Activated naive CD4-positive, alpha-beta T cell treated with anti-CD3 and anti-CD28 coated beads, Interleukin-2, amount 50 U/mL, for 16 hours (primary cell): ENCODE results near the gene SMARCB1.

Experiments
- DNase-seq: peaks from one replicate; pipeline ENCODE4 v3.0.0-alpha.2; 2020

The SMARCB1 gene

DNA sequence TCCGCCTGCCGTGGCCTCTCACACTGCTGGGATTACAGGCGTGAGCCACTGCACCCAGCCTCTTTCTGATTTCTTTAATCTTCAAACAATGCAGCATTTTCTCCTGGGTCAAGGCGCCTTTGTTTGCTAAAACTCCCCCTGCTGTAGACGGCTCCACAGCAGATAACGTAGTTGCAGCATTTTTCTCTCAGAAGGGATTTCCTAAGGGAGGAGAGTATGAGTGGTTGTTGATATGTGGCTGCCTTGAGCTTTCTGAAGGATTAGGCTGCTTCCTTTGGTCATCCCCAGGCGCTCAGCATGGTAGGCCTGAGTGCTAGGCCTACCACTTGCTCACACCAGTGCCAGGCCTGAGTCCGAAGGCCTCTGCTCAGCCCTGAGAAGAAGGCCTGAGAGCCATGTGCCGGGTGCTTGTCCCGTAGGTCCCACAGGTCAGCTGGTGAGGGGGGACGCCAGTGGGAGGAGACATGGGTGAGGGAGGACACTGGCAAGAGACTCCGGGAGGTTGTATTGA, 18.1 kb downstream of the SMARCB1 start:
- no peak for DNase-seq

DNA sequence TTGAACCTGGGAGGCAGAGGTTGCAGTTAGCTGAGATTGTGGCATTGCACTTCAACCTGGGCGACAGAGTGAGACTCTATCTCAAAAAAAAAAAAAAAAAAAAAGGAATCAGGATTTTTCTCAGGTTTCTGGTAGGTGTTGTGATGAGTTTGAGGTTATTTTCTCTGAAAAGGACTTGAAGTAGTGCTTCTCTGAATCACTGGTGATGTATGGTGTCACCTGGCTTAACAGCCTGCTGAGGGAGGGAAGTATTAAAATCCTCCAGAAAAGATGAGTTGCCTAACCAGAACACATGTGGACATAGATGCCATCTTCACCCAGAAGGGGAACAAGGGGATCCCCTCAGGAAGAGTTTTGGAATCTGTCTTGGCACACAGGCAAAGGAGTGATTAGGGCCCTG, 20.1 kb downstream of the SMARCB1 start:
- no peak for DNase-seq

DNA sequence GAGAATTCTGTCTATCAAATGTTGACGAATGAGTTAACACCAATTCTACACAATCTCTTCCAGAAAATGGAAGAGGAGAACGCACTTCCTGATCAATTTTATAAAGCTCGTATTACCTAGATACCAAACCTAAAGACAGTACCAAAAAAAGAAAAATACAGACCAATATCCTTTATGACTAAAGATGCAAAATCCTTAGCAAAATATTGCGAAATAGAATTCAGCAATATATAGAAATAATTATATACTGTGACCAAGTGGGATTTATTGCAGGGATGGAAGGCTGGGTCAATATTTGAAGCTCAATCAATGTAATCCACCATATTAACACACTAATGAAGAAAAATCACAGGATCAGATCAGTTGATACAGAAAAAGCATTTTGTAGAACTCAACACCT, 25.6 kb downstream of the SMARCB1 start:
- no peak for DNase-seq

DNA sequence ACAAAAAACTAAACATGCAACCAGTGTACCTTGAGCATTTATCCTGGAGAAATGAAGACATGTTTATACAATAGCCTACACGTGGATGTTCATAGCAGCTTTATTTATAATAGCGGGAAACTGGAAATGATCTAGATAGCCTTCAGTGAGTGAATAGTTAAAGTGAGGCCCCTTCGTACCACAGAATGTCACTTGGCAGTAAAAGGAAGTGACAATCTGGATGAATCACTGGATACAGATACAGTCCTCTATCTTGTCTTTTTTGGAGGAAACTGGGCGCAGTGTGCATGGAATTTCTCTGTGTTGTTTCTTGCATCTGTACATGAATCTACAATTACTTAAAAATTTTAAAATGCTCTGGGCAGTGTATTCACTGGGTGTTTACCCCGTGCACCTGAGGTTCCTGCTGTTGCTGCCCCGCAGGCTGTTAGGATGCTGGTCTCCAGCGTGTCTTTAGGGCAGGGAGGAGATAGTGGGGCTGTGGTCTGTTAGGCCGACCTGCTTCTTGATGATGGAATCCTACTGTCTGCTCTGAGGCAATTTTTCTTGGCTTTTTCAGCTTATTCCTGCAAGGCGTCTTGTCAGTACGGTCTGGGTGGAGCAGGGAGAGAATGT, 28.9 kb downstream of the SMARCB1 start:
- no peak for DNase-seq

DNA sequence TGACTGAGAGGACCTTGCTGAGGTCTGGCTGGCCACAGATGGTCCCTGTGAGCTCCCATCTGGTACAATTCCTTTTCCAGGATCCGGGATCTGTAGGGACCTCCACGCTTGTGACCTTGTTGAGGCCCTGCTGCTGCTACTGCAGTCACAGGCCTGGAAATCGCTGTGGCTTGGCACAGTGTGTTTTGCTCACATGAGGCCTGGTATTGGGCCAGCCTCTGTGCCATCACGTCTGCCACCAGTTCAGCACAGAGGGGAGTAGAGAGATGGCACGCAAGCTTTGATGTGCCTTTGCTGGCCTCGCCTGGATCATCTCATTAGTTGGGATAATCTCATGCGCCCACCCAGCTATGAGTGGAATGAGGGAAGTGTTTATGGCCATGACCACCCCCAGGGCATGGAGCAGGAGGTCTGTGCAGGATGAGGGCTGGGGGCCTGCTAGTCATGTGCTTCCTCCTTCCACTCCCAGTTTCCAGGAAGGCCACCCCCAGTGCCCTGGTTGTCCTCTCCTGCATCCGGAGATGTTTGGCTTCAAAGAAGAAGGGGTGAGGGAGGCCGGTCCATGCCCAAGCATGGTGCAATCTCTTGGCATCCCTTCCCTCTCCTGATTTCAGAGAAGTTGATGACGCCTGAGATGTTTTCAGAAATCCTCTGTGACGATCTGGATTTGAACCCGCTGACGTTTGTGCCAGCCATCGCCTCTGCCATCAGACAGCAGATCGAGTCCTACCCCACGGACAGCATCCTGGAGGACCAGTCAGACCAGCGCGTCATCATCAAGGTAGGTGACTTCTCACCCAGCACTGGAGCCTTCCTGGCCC, 29.6 kb downstream of the SMARCB1 start:
- no peak for DNase-seq

DNA sequence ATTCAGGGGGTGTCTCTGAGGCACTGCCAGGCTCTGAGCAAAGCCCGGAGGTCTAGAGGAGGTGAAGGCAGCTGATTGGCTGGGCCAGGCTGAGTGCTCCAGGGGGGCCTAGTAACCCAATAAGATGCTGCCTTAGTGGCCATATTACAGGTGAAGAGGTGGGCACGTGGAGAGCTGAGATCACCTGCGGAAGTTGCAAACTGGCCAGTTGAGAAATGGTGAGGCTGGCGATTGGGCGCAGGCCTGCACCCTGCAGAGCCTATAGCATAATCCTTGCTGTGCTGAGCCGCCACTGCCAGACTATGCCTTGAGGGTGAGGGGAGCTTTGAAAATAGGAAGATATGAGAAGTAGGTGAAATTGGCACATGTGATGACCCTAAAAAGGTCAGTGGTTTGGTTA, 30.4 kb downstream of the SMARCB1 start:
- DNase-seq, result no peak

DNA sequence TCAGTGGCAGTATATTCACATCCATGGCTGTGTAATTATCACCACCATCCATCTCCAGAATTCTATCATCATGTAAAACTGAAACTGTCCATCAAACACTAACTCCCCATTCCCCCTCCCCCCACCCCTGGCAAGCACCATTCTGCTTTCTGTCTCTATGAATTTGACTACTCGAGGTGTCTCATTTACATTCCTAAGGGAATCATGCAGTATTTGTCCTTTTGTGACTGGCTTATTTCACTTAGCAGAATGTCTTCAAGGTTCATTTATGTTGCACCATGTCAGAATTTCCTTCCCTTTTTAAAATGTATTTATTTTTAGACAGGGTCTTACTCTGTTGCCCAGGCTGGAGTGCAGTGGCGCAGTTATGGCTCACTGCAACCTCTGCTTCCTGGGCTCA, 31.8 kb downstream of the SMARCB1 start:
- DNase-seq, result no peak

DNA sequence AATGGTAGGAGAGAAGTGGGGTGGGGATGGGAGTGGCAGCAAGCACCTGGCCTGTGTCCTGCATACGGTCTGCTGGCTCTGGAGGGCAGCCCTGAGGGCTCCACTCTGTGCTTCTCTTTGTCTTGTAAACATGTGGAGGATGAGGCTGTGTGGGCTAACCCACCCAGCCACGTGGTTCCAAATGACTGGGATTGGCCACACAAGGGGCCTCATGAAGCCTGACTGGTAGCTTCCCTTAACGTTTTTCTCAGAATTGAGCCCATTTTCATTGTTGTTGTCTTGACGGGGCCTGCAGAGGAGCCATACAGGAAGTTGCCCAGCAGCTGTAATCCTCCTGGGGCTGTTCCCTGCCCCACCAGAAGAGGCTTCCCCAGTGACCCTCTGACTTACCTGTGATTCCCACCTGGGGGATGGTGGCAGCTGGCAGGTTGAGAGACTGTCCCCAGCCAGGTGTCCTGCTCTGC, 34.0 kb downstream of the SMARCB1 start:
- DNase-seq, result no peak

DNA sequence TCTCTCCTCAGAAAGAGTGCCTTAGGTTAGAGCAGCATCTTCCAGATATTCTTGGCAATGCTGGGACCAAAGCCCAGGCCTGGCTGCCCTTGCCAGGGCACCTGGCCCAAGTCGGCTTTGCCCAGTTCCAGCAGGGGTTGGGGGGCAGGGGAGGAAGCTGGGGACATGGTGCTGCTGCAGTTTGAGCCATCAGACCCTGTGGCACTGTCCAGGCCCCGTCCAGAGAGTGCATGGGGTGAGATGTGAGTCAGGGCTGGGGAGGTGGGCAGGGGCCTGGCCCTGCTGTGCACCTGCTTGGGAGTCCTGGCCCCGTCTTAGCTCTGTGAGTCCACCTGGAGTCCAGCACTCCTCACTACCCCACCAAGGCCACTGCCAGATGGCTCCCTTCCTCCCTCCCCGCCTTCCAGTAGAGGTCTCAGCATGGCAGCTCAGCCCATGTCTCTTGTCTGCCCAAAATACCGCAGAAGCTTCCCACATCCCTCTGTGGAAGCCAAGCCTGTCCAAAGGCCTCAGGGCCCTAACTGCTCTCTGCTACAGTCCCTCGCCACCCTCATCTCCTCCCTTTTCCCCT, 35.4 kb downstream of the SMARCB1 start:
- DNase-seq, result no peak

DNA sequence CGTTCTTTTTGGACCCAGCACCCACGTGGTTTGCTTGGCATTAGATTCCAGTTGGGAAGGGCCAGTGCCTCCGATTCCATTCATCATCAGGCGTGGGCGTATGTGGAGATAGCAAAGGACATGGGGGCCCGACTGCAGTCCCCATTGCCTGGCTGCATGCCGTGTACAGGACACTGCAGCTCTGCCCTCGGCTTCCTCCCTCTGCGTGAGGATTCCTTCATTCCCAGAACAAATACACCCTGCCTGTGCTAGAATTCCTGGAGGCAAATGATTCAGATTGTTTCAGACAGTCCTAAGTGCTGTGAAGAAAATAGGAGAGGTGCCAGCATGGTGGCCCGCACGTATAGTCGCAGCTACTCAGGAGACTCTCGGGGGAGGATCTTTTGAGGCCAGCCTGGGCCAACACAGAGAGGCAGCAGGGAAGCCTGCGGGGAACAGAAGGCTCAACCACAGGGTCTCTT, 36.6 kb downstream of the SMARCB1 start:
- no peak for DNase-seq

DNA sequence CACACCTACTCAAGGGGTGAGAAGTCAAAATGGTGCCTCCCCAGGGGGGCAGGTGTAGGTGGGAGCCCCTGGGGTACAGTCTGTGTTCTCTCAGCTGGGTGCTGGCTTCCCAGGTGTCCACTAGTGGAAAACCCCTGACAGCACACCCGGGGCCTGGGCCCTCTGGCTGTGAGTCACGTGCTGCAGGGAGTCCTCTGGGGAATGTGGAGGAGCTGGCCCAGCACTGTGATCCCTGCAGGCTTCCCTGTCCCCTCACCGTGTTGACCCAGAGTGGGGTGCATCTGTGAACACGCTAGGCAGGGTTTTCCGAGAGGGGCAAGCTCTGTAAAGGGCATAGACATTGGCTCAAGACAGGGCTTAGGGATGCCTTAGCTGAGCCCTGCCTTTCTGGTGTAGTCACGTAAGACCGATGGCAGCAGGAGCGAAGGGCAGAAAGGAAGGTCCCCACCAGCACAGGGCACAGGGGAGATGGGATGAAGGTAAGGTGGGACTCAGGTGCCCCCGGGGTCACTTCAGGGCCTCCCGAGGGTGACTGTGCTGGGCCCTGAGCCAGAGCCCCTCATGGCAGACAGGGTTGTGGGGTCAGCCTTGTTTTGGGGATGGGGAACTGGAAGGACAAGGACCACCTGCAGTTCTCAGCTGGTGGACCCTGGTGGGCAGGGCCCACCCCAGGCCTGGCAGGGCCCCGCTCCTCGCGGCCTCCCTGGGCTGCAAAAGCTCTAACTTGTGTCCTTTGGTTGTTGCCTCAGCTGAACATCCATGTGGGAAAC, 37.9 kb downstream of the SMARCB1 start:
- DNase-seq, result no peak

DNA sequence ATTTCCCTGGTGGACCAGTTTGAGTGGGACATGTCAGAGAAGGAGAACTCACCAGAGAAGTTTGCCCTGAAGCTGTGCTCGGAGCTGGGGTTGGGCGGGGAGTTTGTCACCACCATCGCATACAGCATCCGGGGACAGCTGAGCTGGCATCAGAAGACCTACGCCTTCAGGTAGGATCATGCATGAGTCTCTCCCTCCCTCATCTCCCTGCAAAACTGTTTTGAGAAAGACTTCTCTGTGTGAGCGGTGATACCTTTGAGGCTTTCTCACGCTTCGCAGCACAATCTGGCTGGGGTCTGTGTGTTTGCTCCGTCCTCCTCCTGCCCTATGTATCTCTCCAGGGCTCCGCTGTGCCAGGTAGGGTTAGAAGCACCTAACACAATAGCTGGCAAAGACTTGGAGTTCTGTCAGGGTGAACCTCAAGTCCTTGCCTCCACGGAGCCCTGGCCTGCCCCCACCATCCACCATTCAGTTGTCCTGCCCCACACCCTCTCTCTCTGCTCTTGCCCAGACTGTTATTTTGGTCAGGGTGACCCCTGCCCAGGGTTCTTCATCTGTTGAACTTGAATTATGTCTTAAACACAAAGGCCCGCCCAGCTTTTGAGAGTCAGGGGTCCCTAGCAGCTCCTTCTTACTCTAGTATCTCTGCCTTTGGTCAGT, 38.6 kb downstream of the SMARCB1 start:
- no peak for DNase-seq

DNA sequence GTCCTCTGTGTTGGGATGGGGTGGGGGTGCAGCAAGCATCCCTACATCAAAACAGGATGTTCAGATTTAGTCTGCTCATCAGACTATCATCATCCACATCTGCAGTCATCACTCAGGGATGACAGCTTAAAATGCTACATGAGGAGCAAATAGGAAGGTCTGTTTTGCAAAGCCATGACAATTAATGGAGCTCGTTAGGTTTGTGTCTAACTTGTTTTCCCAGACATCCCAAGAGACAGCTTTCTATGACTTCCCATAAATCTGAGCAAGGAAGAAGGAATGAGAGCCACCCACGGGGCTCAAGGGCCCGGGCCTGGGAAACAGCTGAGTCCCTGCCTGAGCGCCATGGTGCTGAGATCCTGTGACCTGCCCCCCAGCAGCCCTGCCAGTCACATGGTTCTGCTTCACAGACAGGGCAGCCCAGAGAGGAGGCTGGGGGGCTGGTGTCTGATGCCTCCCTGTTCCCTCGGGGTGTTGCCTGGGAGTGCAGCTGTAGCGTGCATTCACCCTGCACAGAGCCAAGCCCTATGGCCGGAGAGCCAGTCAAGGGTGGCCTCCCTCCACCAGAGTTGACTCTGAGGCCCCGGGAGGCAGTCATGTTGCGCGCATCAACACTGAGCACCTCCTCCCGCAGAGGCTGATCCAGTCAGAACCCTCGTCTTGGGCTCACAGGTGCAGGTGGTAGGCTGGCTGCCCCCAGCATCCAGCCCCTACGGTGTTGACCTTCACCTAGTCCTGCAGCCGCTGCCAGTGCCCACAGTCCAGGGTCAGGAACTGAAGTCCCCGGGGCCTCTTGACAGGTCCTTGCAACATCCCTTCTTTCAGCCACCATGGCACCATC, 40.0 kb downstream of the SMARCB1 start:
- DNase-seq, result no peak

DNA sequence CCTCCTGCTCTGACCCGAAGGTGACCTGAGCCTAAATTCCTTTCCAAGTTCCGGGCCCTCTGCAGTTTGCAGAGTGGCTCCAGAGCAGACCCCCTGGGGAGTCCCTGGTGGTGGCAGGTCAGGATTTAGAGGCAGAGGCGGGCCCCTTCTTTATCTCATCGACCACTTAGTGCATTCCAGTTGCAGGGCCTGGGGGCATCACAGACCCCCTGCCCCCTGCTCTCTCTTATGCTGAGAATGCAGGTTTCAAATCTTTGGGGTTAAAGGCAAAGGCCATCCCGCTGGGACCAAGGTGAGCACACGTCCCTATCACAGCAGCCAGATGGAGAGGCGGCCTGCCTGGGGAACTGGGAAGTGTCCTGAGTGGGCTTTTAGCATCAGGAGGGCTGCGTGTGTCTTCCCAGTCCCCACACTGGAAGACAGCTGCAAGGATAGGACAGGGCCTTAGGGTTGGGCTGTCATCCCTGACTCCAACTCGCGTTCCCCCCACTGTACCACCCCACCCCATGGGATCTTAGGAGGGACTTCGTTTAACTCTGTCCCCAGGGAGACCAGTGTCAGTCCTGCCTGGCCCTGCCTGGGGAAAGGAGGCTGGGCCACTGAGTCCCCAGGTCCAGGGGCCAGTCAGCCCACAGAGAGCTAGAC, 40.7 kb downstream of the SMARCB1 start:
- no peak for DNase-seq

DNA sequence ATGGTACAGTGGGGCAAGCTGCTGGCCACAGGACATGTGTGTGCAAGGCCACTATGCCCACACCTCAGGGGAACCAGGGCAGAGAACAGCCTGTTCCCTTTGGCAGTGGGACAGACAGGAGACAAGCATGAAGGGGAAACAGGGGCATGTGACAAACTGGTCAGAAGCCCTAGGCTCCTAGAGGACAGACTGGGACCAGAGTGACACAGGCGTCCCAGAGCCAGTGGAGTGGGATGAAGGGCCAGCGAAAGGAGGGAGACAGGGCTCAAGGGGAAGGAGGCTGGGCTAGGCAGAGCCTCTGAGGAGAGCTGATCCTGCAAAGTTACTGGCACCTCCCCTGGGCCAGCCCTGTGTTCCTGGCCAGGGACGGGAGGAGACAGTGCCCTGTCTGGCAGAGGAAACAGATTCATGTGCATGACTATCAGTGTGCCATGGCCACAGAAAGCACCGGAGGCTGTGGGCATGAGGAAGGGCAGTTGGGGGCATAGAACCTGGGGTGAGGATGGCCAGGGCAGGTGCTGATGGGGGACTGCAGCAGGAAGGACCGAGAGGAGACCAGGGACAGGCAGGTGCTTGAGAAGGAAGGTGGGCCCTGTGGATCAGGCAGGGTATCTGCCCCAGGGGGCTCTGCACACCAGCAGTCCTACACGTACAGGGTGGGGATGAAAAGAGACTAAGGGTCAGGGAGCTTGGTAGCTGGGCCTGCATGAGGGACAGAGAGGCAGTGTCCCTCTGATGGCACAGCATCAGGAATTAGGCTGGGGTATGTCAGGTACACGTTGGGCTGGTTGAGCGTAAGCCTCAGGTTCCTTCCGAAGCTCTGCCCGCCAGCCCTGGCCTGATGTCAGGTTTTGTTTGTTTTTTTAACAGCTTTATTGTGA, 42.3 kb downstream of the SMARCB1 start:
- no peak for DNase-seq

DNA sequence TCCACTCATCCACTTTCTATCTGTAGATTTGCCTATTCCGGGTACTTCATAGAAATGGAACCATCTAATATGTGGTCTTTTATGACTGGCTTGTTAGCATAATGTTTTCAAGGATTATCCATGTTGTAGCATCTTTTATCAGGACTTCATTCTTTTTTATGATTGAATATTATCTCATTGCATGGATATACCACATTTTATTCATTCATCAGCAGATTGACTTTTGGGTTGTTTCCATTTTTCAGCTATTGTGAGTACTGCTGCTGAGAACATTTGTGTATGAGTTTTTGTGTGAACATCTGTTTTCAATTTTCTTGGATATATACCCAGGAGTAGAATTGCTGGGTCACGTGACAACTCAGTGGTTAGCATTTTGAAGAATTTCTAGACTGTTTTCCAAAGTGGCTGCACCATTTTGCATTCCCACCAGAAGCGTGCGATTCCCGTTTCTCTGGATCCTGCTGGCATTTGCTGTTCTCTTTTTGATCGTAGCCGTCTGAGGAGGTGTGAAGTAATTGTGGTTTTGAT, 43.1 kb downstream of the SMARCB1 start:
- DNase-seq, result no peak

DNA sequence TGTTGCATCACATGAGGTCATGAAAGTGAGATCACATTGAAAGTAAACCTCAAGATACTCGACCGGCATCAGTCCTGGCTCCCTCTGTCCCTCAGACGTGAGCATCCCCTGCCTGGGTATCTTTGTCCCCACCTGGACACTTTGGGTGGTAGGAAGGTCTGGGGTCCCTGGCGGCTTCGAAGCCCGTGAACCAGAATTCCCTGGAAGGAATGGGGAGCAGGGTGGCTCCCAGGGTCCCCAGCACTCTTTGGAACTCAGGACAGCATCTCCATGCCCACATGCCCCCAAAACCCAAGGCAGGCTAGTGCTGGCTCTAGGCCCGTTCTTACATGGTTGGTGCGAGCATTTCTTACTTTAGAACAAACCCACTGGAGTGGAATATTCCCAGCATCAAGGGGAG, 44.5 kb downstream of the SMARCB1 start:
- no peak for DNase-seq

DNA sequence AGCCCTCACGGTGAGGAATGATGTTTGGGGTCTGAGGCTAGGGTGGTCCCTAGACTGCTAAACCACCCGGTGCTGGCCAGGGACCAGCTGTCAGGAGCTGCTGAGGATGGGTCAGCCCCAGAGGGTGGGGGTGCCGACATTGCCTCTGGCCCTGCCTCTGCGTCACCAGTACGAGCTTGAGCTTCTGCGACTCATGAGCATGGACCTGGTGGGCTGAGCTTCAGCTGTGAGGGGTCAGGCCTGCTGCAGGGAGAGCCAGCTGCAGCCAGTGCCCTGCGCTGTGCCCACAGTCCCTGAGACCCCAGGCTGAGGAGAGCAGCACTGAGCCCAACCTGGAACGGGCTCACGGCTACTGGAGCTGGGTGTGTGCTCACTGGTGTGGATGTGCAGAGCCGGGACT, 45.0 kb downstream of the SMARCB1 start:
- DNase-seq, result no peak

DNA sequence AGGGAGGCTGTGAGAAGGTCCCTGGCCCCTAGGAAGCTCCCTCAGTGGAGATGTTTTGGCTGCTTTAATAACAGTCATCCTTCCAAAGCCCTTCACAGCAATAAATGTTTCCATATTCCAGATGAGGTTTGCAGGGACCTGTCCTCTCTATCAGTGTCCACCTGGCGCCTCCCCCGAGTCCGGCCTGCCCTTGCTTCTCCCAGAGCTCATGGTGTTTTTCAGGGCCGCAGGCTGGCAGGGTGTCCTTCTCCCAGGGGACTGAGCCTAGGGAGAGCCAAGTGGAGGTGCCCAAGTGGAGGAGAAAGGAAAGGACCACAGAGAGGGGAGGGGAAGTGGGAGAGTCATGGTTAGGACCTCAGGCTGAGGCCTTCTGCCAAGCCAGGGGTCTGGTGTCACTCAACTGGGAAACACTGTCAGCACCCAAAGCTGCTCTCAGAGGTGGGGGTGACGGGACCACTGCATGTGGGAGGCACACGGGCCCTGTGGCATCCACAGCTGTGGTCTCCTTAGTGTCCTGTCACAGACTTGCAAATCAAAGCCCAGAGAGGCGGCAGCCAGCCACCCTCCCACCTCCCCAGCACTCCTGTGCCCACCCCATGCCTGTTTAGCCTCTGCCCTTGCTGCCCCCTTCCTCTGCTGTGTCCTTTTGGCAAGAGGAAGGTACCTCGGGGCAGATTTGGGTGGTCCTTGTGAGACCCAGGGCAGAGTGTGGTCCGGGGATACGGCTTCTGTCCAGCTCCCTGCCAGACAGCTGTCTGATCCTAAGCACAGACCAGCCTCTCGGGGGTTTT, 45.7 kb downstream of the SMARCB1 start:
- DNase-seq, result no peak
